ENCODE data around the gene PPM1N. TPM values are rescaled to one million over a fixed set of nuclear protein-coding genes. Genes with fewer than 3 reads are reported as not detected.
A peak's percentile ranks its signal among the peaks of the same experiment; 100 is the strongest.

PPM1N gene
- total RNA-seq, 1 donor from 2014 or later = 1.8 TPM

DNA sequence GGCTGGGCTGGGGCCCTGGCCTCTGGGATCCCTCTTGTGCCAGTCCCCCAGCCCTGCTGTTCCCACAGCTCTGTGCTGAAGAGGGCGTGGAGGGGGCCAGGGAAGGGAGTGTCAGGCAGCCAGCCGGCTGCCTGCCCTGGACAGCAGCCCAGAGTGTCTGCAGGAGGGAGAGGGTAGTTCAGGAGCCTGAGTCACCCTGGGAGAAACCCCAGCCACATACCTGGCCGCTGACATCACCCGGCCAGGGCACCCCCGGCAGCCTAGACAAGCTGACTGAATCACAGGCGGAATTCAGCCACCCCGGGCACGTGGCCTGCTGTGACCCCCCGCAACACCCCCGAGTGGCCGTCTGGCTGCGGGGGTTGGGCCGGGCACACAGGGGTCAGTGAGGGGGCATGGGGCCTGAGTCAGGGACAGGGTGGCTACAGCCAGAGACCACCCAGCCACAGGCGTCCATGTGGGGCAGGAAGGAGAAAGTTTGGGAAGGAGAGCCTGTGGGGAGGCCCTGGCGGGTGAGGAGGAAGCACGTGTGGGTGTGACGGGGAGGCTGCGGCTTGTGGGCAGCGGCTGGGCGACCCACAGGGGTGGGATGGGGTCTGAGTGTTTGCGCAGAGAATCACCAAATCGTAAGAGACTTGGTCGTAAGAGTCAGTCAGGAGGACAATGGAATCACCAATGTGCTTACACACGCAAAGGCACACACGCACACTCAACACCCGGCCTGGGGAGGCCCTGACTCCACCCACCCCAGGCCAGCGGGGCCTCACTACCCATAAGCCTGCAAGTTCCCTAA, 42.3 kb upstream of the PPM1N start:
- H3K4me3 ChIP-seq = peak overlapping the region; percentile 12
- intact Hi-C loops (cut with DNase I) = no loop called here
- TF ChIP-seq, protein P1, sequence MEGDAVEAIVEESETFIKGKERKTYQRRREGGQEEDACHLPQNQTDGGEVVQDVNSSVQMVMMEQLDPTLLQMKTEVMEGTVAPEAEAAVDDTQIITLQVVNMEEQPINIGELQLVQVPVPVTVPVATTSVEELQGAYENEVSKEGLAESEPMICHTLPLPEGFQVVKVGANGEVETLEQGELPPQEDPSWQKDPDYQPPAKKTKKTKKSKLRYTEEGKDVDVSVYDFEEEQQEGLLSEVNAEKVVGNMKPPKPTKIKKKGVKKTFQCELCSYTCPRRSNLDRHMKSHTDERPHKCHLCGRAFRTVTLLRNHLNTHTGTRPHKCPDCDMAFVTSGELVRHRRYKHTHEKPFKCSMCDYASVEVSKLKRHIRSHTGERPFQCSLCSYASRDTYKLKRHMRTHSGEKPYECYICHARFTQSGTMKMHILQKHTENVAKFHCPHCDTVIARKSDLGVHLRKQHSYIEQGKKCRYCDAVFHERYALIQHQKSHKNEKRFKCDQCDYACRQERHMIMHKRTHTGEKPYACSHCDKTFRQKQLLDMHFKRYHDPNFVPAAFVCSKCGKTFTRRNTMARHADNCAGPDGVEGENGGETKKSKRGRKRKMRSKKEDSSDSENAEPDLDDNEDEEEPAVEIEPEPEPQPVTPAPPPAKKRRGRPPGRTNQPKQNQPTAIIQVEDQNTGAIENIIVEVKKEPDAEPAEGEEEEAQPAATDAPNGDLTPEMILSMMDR (IDR thresholded peaks at IDR 0.05) = no peak

DNA sequence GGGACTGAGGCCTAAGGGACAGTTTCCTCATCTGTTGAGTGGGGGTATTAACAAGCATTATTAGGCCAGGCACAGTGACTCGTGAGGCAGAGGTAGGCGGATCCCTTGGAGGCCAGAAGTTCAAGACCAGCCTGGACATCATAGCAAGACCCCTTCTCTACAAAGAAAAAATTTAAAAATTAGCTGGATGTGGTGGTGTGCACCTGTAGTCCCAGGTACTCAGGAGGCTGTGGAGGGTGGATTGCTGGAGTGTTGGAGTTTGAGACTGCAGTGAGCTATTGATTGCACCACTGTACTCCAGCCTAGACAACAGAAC, 41.8 kb upstream of the PPM1N start:
- intact Hi-C loops (cut with DNase I) = no loop called here
- TF ChIP-seq, protein P1 (IDR thresholded peaks at IDR 0.05) = no peak
- Histone ChIP-seq H3K27ac (peak overlapping the region; percentile 90), H3K36me3 (no peaks in the 10 kb centered on the region), H3K4me1 (peaks cover 32% of the 10 kb centered on the region), H3K9me3 (no peaks in the 10 kb centered on the region), H3K4me3 (no peak overlapping the region), H3K27me3 (ENCODE audit: low read depth) (no peaks in the 10 kb centered on the region)
- no peak for ATAC-seq
- DNase-seq = no peak

More for the DNA sequence above, 42.3 kb upstream of the PPM1N start:
- Histone ChIP-seq H3K27ac (peak overlapping the region; percentile 90), H3K36me3 (no peaks in the 10 kb centered on the region), H3K9me3 (no peaks in the 10 kb centered on the region), H3K4me1 (peaks cover 36% of the 10 kb centered on the region), H3K27me3 (ENCODE audit: low read depth) (no peaks in the 10 kb centered on the region)
- DNase-seq (peak; percentile 94), ATAC-seq (peak; percentile 89 to 90)

GRCh38 chr19:45457776-45458175, 40.5 kb upstream of the PPM1N start:
- Histone ChIP-seq H3K36me3 (no peaks in the 10 kb centered on the region), H3K9me3 (no peaks in the 10 kb centered on the region), H3K27ac (no peak overlapping the region), H3K4me1 (peaks cover 30% of the 10 kb centered on the region), H3K4me3 (no peak overlapping the region), H3K27me3 (ENCODE audit: low read depth) (no peaks in the 10 kb centered on the region)
- TF ChIP-seq, protein P1 (IDR thresholded peaks at IDR 0.05) = no peak
- intact Hi-C loops (cut with DNase I) = no loop called here
- DNase-seq = no peak
- ATAC-seq = no peak

GRCh38 chr19:45460807-45461347, 37.4 kb upstream of the PPM1N start:
- peaks cover 8% of the 10 kb centered on the region for H3K4me1 ChIP-seq
- no peak for DNase-seq
- TF ChIP-seq, protein P1 (IDR thresholded peaks at IDR 0.05) = no peak
- no peak overlapping the region for H3K27ac ChIP-seq
- no peak overlapping the region for H3K4me3 ChIP-seq
- no peak for ATAC-seq
- no peaks in the 10 kb centered on the region for H3K36me3 ChIP-seq
- intact Hi-C loops (cut with DNase I) = no loop called here
- H3K27me3 ChIP-seq (ENCODE audit: low read depth) = no peaks in the 10 kb centered on the region
- H3K9me3 ChIP-seq = no peaks in the 10 kb centered on the region

DNA sequence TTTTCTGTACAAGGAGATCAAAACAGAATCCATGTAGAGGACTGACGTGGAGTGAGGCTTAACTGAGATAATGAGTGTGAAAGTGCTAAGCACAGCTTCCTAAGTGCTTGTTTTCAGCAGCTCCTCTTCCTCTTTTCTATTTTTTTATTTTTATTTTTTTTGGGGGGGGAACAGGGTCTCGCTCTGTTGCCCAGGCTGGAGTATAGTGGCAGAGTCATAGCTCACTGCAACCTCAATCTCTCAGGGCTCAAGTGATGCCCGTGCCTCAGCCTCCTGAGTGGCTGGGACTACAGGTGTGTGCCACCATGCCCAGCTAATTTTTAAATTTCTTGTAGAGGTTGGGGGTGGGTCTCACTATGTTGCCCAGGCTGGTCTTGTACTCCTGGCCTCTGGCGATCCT, 36.1 kb upstream of the PPM1N start:
- Histone ChIP-seq H3K9me3 (no peaks in the 10 kb centered on the region), H3K27ac (no peak overlapping the region), H3K27me3 (ENCODE audit: low read depth) (no peaks in the 10 kb centered on the region), H3K36me3 (no peaks in the 10 kb centered on the region), H3K4me3 (no peak overlapping the region), H3K4me1 (peaks cover 4% of the 10 kb centered on the region)
- intact Hi-C loops (cut with DNase I) = no loop called here
- no peak for ATAC-seq
- DNase-seq = no peak
- TF ChIP-seq, protein P1 (IDR thresholded peaks at IDR 0.05) = no peak
